ENCODE measurements around the gene PTPN13.

Gene PTPN13

DNA sequence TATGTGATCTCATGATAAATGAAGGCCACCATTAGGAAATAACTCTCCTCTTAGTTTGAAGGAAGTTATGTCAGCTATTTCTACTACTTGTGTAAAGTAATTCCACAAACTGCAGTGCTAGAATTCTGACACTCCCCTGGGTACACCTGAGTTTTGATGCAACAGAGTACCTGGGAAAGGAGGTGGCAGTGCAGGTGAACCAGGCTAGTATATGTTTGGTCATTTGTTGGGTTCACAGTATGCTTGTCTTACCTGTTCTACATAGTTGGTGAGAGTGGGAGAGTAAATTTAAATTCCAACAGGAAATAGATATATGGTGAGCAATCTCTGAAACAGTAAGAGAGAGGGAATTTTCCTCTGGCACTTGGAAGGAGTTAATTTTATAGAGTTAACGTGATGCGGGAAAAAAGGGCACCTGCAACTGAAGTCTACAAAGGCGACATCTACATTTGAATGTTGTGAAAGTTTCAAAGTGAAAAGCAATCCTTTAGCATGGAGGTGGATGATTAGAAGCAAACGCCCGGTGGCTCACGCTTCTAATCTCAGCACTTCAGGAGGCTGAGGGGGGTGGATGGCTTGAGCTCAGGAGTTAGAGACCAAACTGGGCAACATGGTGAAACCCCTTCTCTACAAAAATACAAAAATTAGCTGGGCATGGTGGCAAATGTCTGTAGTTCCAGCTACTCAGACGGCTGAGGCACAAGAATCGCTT is 263.4 kb downstream of the PTPN13 start:
- no peak for DNase-seq (ENCODE audit: low read depth in 2 of 2)

Measured in stimulated activated CD4-positive, alpha-beta T cell treated with anti-CD3 and anti-CD28 coated beads, Interleukin-1b, Interleukin-23, amount 100 ng/mL, for 4 hours (primary cell).